Measurements from ENCODE around the gene FITM1.

The FITM1 gene, protein sequence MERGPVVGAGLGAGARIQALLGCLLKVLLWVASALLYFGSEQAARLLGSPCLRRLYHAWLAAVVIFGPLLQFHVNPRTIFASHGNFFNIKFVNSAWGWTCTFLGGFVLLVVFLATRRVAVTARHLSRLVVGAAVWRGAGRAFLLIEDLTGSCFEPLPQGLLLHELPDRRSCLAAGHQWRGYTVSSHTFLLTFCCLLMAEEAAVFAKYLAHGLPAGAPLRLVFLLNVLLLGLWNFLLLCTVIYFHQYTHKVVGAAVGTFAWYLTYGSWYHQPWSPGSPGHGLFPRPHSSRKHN

GRCh38 chr14:24130380-24130716 lies at the start of gene FITM1:
FITM1 (plus strand) TSS chr14:24130659; CDS start chr14:24131564, 905 bp downstream.
- no peak for FAIRE-seq

- no peak for FAIRE-seq
These were observed 49.3 kb upstream of the FITM1 start for GRCh38 chr14:24080888-24081738.

DNA sequence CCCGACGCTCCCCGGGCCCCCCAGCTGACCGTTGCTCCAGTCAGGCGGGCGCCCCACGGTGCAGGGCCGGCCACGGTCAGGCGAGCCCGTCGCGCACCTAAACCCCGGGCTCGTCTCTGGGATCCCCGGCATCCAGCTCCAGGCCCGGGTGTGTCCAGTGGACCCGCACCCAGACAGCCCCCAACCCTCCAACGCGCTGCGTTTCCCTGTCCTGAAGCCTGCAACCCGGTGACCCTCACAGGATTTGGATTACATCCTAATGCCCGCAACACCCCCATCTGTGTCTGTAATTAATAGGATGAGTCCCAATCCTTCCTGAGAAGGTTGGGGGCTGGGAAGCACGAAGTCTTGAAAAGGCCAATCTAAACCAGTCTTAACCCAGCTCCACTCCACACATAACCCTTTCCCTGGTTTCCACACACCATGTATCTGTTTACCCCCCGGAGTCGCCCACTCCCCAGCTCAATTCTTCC lies 48.7 kb upstream of the FITM1 start:
- FAIRE-seq = no peak

DNA sequence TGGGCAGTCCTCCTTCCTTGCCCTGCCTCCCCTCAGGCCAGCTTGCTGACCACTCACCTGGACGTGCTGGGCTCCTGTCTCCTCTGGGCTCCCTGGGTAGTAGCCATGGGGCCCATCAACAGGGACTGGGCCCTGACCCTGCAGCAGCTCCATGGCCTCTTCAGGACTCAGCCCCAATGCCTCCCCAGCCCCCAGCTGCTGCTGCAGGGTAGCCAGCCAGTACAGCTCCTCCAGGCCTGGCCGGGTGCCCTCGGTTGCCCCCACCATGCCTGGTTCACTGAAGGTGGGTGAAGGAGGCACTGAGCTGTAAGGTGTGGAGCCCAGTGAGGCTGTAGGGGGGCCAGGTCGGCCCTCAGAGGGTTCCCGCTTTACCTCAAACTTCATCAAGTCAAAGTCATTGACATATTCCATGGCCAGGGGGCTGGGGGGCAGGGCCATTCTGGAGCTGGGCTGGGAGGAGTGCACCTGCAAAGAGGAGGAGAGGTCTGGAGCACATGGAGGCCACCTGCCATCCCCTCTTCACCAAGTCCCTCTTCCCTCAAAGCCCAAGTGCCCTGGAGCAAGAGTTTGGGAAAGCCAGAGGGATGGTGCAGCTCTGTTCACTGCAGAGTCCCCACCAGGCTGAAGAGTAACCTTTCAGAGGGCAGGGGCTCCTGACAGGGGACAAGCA lies 47.9 kb upstream of the FITM1 start:
- FAIRE-seq = no peak

GRCh38 chr14:24083462-24083861 lies 47.0 kb upstream of the FITM1 start:
- no peak for FAIRE-seq

DNA sequence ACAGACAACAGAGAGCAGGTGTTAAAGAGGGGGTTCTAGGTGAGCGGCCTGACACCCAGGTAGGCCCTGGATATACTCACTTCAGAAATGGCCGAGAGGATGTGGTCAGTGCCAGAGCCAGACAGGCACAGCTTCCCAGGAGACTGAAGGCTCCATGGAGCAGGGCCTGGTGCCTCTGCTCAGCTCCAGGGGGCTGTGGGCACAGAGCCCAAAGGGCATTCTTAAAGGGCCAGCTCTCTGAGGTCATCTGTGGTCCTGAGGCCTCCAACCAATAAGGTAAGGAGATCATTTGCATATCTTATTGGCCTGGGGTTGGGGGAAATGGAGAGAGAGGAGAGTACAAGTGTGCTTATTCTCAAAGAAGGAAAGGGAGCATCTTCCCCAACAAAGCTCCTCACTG lies 46.0 kb upstream of the FITM1 start:
- no peak for FAIRE-seq

- no peak for FAIRE-seq
These were observed 45.2 kb upstream of the FITM1 start for GRCh38 chr14:24085215-24085614.

GRCh38 chr14:24086193-24086955 lies 44.1 kb upstream of the FITM1 start:
- FAIRE-seq = no peak

DNA sequence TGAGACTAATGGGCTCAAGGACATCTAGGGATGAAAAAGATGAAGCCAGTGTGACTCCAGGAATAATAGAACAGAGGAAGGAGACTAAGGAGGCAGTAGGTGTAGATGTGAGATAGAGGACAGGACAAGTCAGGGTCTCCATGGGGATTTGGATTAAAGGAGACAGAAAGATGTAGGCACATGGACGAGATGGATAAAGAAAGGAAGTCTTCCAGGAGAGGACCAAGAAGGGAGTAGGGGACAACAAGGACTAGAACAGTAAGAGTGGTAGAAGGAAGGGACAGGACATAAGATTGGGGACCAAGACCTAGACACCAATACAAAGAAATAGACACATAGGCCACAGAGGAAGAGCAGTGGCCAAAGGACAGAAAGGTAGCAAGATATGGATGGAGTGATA lies 43.5 kb upstream of the FITM1 start:
- FAIRE-seq = no peak

DNA sequence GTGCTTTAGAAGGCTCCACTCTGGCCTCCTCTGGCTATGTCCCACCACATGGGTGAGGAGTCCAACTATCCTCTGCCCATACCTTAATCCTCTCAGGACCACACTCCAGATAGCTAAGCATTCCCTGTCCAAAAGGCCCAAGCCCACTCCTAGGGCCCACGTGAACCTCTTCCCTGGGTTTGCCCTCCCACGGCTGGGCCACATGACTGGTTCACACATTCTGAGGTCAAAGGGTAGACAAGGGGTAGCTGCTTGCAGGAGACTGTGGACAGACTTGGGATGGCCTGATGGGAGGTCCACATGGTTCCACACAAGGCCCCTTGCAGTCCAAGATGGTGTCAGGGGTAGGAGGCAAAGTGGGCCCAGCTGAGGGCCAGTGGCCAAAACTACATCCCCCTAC lies 42.4 kb upstream of the FITM1 start:
- no peak for FAIRE-seq

DNA sequence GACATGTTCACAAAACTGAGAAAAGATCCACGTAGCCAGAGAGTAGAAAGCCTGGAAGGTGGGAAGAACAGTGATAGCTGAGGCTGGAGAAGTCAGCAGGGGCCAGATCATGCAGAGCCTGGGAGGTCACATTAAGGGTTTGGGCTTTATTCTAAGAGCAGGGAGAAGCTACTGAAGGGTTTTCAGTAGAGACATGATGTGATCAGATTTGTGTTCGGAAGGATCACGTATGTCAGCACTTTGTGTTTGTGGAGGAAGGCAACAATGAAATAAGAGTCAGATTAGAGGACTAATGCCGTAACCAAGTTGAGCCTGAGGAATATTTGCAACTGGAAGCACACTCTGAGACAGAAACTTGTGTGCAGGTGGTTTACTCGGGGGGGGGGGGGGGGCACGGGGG lies 40.6 kb upstream of the FITM1 start:
- no peak for FAIRE-seq

DNA sequence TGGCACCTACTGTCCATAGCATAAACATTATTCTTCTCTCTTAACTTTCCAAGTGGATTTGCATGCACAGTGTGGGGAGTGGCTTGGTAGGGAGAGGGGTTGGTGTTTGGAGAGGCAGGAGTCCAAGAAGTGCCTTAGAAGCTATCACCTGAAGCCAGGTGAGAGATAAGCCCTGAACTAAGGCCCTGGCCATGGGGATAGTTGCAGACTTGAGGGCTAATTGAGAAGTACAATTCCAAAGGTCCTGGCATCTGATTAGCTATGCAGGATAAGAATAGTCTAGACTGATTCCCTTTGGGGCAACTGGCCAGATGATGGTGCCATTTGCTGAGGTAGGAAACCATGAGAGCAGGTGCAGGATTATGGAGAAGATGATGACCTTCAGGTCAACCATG lies 38.4 kb upstream of the FITM1 start:
- no peak for FAIRE-seq

DNA sequence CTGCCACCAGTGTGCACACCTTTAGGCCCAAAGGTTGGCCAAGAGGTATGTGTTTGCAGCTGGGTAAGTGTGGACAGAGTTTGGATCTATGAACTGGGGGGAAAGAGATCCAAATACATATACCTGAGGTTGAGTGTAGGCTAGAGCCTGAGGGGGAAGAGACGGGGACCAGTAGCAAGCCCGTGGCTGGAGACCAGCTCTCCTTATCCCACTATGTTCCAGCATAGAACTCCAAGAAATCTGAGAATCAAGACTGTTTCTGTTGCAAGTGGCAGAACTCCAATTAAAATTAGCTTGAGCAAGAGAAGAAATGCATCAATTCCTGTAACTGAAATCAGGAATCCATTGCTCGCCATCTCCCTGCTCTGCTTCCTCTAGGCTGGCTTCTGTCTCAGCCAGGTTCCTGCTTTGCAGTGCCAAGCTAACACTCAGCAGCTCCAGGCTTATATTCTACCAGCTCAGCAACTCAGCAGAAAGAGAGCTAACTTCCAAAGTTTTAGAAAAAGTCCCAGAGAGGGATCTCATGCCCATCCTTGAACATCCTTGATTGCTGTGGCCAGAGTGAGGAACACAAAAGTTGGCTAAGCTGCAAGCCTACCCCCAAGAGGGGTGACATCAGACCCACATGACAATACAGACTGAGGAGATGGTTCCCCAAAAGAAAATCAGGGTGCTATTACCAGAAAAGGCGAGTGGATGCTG lies 37.8 kb upstream of the FITM1 start:
- no peak for FAIRE-seq

DNA sequence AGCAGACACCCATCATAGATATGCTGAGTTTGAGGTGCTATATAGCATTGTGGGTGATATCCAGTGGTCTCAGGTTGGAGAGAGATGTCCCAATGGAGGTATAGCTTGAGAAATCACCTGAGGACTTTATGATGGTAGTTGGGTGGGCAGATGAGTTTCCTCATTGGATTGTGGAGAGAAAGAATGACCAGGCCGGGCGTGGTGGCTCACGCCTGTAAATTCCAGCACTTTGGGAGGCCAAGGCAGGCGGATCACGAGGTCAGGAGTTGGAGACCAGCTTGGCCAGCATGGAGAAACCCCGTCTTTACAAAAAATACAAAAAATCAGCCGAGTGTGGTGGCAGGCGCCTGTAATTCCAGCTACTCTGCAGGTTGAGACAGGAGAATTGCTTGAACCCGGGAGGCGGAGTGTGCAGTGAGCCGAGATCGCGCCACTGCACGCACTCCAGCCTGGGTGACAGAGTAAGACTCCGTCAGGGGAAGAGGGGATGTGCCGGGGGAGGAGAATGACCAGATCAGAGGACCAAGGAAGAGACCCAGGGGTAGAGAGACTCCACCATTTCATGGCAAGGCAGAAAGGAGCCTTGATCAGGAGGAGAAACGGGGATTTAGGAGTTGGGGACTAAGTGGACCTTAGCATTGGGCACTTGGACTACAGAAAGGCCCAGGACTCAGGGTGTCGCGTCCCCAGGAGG lies 37.1 kb upstream of the FITM1 start:
- FAIRE-seq = no peak

GRCh38 chr14:24093901-24094840 lies 36.3 kb upstream of the FITM1 start, which contains the start of gene PCK2:
PCK2 (plus strand) TSS chr14:24094311; CDS start chr14:24094406, 95 bp downstream.
- no peak for FAIRE-seq

DNA sequence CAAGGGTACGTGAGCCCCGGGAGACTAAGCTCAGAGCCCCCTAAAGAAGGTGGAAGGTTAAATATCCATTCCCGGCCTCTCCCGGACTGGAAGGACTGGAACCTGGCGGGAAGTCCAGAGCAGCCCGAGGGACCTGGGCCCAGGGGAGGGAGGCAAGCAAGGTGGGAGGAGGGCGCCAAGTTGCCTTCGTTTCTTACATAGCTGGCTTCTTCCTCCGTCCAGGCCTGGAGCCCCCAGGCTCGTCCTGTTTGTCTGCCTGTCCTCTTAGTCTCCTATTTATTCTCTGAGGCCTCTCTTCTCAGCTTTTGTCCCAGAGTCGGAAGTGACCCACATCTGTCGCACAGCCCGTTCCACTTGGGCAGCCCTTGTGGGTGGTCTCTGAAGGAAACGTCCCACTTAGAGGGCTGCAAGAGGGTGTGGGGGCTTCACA lies 35.6 kb upstream of the FITM1 start:
- FAIRE-seq = no peak

GRCh38 chr14:24095271-24096068 lies 35.0 kb upstream of the FITM1 start:
- no peak for FAIRE-seq

DNA sequence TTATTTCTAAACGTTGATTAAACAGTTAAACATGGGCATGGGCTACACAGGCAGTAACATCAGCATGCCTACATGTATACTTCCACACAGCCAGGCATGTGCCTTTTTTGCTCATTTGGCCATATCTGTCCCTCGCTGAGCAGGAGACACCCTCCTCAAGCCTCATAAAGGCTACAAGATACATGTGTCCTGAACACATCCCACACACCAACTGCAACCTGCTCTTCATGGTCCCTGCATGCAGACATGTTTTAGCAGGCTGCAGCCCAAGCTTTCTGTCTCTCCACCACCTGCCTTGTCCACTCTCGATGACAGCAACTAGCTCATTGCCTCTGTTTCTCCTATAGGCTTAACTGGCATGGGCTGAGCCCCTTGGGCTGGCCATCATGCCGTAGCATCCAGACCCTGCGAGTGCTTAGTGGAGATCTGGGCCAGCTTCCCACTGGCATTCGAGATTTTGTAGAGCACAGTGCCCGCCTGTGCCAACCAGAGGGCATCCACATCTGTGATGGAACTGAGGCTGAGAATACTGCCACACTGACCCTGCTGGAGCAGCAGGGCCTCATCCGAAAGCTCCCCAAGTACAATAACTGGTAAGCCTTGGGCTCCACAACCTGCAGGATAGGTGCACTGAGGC lies 33.8 kb upstream of the FITM1 start:
- no peak for FAIRE-seq

All from islet of Langerhans (tissue), 1 donor.